Measurements from ENCODE around the gene SORCS2.

Gene SORCS2

DNA sequence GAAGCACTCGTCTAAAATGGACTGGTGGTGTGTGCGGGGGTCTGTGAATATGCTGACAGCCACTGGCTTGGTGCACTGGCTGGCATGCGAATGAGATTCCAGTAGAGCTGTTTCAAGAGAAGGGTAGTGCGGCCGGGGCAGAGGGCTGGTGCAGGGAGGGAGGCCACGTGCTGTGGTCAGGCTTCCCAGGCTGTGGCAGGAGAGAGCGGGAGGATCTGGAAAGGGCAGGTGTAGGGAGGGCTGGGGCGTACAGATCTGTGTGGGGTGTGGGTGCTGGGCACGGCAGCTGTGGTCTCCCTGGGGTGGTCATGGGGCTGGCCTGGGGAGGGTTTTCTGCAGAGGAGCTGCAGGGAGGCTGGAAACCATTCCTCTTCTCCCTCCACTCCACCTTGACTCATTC, 30.2 kb downstream of the SORCS2 start:
- no peak for DNase-seq (ENCODE audit: low read depth, low spot score)

DNA sequence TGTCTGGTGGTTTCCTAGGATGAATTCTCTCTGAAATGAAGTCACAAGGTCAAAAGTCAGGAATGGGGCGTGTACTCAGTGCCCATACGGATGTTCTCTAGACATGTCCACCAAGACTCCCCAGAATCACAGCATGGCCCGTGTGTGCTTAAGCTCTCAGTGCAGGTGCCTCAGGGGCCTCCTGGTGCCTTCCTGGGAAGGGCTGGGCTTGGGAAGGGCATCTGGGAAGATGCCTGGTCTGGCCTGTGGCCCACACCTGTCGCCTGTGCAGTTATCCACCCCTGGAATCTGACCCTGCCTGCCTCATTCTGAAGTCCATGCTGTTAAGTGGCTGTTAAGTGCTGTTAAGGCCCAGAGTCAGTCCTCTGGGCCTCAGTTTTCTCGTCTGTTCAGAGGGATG, 31.2 kb downstream of the SORCS2 start:
- no peak for DNase-seq (ENCODE audit: low read depth, low spot score)

DNA sequence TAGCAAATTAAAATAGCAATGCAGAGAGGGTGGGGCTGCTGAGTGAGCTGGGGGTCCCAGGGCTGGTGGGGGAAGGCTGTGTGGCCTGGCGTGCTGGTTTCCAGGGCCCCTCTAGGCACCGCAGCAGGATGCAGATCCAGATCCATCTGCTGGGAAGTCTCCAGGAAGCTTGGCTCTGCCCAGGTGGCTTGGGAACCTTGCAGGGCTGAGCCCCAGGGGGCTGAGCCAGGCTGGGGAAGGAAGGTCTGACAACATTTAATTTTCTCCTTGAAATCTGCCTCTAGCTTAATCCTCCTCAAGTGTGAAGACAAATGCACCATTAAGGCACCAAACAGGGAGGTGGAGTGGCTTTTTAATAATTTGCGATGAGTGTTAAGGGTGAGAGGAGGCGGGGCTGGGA, 31.7 kb downstream of the SORCS2 start:
- no peak for DNase-seq (ENCODE audit: low read depth, low spot score)

DNA sequence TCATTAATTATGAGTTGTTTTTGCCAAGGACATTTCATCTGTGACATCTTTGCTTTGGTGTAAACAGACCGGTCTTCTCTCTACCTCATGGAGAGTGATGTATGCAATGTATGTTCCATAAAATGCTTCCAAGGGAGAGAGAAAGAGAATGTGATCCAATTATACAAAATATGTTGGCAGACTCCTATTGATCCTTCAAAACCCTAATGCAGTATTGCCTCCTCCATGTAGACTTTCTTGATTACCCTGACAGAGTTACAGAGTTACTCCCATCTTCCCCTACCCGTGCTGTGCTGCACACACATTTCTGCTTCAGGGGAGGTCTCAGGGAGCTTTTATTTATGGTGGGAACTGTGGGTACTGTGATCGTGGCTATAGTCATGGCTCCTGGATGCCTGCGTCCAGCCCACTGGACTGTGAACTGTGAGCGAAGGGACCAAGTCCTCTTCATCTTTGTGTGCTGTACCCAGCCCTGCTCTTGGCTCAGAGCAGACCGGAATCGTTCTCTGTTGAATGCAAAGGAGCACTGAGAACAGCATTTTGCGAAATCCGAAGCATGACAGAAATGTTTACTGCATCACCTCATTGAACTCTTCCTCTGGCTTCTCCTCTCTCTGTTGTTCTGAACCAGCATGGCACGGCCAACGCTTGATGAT, 32.7 kb downstream of the SORCS2 start:
- DNase-seq (ENCODE audit: low read depth, low spot score), result no peak

DNA sequence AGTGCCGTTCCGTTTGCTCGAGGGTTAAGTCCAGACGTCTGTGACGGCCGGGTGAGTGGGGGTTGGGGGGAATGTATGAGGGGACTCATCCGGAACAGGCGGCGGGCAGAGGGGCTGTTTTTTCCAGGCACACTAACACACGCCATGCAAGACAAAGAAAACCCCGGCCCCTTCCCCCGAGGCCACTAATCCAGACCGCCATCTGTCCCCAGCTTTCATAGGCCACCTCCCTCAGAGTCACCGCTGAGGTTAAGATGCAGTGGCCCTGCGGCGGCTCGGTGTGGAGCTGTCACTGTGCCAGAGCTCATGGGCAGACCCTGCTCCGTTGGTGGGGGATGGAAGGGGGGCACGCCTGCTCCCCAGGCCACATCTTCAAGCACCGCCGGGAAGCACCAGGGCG, 34.1 kb downstream of the SORCS2 start:
- DNase-seq (ENCODE audit: low read depth, low spot score), result no peak

DNA sequence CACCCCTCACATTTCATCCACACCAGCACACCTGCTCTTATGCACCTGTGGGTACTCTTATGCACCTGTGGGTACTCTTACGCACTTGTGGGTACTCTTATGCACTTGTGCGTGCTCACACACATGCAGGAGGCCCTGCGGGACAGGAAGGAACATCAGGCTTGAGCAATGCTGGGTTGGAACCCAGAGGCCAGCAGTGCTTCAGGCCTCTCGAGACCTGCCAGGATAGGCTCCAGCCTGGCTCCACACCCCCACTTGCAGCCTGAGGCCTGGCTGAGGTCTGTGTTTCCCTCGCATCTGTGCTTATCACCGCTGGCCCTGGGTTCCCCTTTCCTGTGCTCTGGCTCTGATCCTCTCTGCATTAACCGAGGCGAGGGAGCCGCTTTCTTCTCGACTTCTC, 34.7 kb downstream of the SORCS2 start:
- DNase-seq (ENCODE audit: low read depth, low spot score), result no peak

DNA sequence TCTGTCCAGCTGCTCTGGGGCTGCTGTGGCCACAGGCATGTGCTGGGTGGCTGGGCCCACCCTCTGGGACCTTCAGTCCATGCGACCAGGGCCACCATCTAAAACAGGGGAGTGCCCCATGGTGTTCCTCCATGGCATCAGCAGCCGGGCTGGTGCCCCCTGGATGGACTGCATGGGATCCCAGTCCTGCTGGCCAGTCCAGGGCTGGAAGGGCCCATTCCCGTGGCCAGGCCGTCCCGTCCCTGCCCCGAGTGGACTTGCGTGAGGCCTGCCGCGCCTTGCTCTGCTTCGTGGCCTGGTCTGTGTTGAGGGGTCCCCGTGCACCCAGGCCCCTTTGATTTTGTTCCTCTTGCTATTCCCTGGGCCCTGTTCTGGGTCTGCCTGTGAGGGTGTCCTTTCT, 36.4 kb downstream of the SORCS2 start:
- DNase-seq (ENCODE audit: low read depth, low spot score), result no peak

DNA sequence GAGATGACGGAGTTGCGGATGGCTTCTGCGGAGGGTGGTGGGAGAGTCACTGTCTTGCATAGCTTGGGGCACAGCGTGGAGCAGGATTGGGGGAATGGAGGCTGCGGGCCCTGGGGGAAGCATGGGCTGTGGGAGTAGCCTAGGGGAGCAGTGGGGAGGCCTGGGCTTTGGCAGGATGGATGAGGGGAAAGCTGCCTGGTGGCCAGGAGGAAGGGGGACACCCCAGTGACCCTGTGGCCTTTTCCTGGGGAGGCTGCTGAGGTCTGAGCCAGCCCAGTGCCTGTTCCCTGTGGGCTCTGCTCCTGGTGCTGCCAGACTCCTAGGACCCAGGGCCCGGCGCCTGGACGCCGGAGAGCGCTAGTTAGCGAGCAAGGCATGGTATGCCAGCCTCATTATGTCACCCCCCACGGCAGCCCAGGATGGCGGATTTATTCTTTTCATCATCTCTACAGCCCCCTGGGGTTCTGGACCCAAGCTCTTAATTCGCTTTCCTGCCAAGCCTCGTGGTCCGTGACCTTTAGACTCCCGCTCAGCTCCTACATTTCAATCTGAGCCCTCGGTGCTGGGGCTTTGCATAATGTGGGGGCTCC, 39.8 kb downstream of the SORCS2 start:
- no peak for DNase-seq (ENCODE audit: low read depth, low spot score)

DNA sequence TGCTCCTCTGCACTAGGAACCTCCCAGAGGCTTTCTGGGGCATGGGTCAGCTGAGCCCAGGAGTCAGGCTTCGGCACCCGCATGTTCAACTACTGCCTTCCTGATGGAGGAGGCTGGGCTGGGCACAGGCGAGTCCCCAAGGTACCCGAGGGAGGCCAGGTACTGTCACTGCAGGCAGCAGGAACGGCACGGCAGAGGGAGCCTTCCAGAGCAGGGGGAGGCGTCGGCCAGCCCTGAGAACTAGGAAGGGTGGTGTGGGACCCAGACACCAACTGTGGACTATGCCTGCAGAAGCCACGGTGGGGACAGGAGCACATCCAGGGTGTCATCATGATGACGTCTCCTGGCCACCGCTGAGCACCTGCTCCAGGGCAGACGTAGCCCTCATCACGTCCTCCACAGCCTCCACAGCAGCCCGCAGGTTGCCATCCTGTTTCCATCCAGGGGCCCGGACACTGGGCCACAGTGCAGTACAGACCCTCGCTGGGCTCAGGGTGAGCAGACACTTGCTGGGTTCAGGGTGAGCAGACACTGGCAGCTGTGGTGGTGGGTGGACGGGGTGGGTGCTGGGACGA, 40.8 kb downstream of the SORCS2 start:
- DNase-seq (ENCODE audit: low read depth, low spot score), result no peak

DNA sequence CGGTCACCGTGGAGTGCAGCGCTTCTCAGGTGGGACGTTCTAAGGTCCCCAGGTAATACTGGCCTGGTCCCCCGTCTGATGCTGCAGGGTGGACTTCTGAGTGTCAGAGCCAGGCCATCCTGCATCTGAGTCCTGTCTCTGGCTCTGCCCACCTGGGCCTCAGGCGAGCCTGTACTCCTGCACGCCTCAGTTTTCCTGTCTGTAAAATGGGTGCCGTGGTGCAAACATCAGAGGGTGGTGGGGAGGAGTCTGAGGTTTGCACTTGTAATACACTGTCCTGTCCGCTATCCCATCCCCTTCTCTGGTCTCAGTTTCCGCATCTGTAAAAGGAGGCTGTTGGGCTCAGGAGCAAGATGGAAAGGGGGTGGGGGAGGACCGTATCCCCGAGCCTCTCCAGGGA, 41.3 kb downstream of the SORCS2 start:
- no peak for DNase-seq (ENCODE audit: low read depth, low spot score)

DNA sequence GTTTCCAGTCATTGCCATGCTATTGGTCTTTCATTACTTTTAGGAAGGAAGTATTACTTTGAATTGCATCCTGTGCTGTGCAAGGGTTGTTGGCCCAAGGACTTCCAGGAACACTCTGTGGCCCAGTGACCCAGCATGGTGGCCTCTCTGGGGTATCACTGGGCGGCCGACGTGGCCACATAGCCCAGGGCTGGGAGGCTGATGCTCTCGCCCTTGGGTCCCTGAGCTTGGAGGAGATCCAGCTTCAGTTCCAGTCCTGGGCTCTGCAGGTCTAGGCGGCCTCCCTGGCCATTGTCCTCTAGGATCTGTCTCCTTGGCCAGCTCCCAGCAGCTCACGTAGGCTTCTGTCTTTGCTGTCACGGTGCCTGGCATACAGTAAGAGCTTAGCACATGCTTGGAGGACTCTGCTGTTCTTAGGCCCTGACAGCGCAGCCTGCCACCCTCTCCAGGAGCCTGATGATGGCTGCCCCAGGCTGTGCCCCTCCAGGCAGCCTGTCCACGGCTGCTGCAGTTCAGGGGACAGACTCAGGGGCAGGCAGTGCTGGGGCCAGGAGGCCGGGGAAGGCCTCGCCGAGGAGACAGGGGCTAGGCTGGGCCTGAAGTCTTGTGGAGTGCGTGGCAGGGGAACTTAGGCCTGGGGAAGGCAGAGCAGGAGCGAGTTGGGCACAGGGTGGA, 42.2 kb downstream of the SORCS2 start:
- DNase-seq (ENCODE audit: low read depth, low spot score), result no peak

DNA sequence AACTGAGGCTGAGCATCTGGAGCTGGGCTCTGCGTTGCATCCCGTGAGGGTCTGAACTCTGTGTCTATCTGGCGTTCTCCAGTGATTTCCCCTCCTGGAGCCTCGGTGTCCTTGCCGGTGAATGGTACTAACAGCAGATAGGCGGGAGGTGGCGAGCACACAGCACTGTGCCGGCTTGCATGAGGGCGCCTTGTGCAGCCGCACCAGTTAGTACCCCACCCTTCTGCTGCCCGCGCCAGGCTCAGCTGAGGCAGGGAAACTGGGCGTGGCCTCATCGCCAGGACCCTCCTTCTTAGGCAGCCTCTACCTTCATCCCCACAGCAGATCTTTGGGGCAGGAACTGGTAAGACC, 42.7 kb downstream of the SORCS2 start:
- no peak for DNase-seq (ENCODE audit: low read depth, low spot score)

DNA sequence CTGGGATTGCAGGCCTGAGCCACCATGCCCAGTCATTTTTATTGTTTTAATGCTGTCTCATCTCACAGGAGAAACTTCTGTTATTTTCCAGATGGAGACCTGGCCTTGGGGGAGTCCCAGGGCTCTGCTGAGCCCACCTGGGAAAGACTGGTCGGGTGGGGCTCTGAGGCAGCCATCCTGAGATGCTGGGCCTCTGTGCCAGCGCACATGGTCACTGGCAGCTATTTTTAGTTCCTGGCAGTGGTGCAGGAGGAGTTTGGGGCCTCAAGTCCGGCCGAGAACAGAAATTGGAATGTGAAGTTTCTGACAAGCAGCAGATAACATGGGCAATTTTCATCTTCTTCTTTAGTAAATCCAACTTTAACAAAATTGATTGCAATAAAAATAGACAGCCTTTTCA, 44.5 kb downstream of the SORCS2 start:
- peak; percentile 37 for DNase-seq (ENCODE audit: low read depth, low spot score)

DNA sequence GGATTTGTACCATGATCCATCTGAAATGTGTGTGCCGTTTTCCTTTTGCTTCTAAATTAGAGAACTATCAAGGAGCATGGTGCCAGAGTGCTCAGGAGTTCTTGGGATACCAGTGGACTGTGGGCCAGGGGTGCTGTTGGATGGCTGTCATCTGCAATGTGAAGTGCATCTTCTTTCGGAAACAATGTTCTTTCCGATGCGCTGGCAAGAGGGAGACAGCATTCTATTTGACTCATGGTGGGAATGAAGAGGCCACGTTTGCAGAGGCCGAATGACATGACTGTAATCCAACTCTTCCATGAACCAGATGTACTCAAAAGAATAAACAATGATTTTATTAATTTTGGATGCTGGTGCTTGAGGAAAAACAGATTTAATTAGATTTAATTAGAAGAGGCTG, 45.5 kb downstream of the SORCS2 start:
- DNase-seq (ENCODE audit: low read depth, low spot score), result no peak

DNA sequence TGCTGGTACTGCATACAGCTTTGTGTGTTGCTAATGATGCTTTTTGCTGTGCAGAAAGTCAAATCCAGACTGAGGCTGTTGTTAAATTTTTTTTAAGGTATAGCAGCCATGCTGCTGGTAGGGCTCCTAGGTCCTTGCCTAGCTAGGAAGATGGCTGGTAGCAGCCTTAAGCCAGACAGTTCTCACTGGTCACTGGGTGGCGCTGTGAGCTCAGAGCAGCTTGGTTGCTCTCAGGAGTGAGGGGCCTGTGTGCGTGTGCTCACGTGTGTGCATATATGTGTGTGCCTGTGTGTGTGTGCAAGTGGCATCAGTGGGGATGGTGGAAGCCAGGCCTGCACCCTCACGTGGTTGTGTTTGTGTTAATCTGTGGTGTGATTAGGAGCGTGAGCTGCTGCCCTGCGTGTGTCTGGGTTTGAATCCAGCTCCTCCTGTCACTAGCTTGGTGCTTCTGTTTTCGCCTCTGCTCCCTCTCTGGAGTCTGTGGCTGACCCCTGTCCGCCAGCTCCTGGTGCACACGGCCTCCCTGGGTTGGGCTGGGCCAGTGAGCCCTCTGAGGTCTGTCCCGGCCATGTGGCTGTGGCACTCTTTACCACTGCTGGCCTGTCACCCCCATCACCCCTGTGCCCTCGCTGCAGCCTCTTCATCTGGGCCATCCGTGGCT, 46.1 kb downstream of the SORCS2 start:
- DNase-seq (ENCODE audit: low read depth, low spot score), result no peak

DNA sequence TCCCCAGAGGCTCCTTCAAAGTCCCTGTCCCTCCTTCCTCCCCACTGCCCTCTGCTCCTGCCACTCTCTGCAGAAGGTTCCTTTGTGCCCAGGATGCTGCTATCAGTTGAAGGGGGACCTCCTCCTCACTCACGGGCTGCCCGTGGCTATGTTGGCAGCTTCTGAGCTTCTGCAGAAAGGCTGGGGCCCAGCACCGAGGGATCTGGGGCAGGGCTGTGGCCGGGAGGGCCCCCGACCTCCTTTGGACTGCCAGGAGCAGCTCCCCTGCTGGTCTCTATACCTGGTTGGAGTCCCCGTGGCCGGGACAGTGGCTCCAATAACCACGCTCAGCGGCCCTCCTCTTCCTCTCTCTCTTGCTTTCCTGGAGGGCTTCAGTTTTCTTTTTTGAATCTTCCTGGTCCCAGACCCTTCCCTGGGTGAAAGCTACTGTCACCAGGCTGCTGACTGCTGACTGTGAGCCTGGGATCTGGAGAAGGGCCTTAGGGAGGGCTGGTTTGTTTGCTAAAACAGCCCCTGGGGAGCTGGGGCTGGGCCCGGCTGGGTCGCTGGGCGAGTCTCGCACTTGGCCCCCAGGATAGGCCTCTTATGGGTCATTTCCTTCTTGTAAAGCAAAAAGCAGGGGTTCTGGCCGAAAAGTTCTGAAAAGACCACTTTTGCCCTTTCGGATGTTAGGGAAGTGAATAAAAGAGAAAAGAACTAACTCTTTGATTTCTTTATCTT, 46.9 kb downstream of the SORCS2 start:
- no peak for DNase-seq (ENCODE audit: low read depth, low spot score)

DNA sequence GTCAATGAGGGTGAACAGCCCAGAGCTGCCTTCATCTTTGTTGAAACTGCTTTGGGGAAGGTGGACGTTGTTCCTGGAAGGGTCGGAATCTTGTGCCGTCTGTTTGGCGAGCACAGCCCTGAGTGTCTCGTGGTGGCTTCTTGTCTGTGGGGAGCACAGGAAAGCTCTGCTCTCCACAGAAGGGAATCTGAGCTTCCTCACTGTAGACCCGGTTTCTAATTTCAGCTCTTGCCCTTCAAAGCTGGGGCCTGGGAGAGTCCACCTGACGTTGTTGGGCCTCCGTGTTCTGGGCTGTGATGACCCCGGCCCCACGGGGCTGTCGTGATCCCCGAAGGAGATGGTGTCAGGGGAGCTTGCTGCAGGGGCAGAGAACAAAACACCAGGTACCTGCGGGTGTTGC, 47.5 kb downstream of the SORCS2 start:
- DNase-seq (ENCODE audit: low read depth, low spot score), result no peak

DNA sequence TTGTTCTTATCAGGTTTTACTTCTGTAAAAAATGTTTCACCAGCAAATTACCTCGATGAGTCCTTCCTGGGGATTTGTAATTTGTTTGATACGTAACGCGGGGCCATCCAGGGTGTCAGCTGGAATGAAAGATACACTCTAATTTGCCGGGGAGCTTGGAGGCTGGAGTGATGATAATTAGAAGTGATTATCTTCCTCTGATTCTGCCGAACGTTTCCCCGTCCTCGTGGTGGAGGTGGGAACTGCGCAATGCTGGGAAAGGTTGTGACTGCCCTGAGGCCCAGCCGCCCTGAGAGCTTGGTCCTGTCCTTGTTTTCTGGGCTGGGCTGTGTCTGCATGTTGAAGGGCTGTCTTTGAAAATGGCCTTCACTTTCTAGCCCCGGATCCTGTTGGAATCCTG, 48.0 kb downstream of the SORCS2 start:
- no peak for DNase-seq (ENCODE audit: low read depth, low spot score)

DNA sequence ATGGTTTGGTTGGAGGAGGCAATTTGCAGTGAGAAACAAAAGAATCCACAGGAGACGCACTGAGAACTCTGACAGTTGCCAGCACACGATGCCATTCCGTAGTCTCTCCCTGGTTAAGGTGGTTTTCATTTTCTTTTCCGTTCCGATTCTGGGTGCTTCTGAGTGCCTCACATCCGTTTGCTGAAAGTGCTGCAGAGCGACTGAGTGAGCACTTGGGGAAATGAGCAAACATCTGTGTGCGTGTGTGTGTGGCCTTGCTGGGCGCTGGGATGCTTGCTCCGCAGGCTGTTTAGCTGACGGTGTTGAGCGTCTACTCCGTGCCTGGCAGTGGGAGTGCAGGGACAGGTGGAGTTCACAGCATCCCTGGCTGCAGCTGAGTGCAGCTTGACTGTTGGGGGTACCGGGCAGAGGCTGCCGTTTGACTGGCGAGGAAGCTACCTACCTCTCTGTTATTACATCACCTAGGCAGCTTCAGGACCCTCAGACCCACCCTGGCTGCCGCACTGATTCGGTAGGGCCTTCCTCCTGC, 49.3 kb downstream of the SORCS2 start:
- DNase-seq (ENCODE audit: low read depth, low spot score), result no peak

DNA sequence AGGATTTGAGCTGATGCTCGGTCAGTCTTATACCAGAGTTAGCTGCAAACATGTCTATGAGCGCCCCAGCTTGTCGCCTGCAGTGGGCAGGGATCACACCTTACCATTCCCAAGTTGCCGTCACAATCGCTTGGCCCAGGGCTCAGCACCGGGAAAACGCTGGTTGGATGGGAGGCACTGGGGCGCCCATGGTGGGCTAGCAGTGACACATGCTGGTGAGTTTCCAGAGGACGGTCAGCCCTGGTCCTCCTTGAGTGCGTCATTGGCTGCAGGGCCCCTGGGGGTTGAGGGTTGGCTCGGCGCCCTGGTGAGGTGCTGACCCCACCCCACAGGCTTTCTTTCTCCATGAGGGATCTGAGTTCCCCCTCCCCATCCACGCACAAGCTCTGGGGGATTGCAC, 50.4 kb downstream of the SORCS2 start:
- DNase-seq (ENCODE audit: low read depth, low spot score), result no peak

DNA sequence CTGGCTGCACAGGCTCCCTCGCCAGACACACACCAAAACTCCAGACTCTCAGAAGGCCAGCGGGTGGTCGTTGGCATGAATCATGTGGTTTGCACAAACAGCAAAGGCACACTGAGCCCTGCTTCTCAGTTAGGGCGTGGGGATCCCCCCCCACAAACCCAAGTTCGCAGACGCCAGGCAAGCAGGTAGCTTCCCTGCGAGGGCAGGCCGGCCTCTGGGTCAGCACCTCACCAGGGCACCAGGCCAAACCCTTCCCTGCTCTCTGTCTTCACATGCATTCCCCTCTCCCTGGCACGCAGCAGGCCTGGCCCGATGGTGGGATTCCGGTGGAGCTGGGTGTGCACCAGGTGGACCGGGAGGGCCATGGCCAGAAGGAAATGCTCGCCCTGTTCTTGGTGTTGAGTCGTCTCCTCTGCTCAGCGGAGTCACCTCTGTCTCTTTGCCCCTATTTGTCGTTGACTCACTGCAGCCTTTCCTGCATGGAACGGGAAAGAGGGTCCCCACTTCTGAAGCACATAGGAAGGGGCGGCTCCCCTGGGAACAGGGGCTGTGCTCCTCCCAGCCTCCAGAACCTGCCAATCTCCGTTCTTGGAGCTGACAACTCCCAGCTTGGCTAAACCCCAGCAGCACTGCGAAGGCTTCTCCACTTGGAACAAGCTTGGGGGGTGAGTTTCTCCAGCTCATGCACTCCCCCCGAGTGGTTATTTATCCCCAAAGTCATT, 51.4 kb downstream of the SORCS2 start:
- DNase-seq (ENCODE audit: low read depth, low spot score), result no peak
